Measurements from ENCODE around the gene GRAMD1A. TPM values are rescaled to one million over a fixed set of nuclear protein-coding genes. Genes with fewer than 3 reads are reported as not detected.

The GRAMD1A gene
- polyA plus RNA-seq, 6 donors from 2014 or later, result 10.4 to 29.3 (median 12.3) TPM

- no peak for DNase-seq
- peaks cover 0 to 5% (median 0%) of the 10 kb centered on the region in 3 donors for H3K27me3 Mint-ChIP-seq
- peak overlapping the region in 1 of 8 donors; percentile 5 for H3K4me3 Mint-ChIP-seq
- peaks cover 11 to 35% (median 19%) of the 10 kb centered on the region in 3 donors for H3K4me1 Mint-ChIP-seq
- peaks cover 0 to 7% (median 2%) of the 10 kb centered on the region in 7 donors for H3K9me3 Mint-ChIP-seq
- no peaks in the 10 kb centered on the region for H3K36me3 Mint-ChIP-seq
- H3K27ac Mint-ChIP-seq, result peak overlapping the region in 1 of 6 donors; percentile 33
- no peak for ATAC-seq (ENCODE audit: low read depth in 2 of 2)
Measured at GRCh38 chr19:35066121-35066520, 66.0 kb downstream of the GRAMD1A start.

DNA sequence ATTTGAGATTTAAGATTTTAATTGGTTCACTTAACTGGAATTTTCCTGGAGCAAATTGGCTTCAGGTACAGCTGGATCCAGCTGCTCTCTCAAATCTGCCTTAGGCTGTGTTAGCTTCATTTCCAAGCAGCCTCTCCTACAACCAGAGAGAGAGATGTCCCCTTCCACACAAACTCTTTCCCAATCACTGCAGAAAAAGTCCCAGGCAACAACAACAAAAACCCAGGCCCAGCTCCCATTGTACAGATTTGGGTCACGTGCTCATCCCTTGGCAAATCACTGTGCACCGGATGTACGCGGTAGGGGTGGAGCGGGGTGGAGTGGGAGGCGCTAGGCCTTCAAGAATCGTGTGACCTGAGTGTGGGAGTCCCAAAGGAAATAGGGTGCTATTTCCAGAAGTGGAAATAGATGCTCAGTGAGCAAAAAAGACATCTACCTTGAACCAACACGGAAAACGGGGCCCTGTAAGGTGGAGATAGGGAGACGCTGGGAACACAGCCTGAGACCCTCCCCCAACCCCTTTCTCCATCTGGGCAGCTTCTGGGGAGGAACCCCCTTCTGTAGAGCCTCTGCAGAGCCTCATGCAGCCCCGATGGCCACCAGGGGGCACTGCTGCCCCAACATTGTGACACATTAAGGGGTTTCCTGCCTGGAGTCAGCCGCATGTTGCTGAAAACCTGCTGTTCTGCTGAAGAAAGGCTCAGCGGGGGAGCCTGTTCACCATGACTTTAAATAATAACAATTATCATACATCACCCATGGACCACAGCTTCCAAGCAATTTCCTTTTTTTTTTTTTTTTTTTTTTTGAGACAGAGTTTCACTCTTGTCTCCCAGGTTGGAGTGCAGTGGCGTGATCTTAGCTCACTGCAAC lies 66.8 kb downstream of the GRAMD1A start:
- no peaks in the 10 kb centered on the region for H3K36me3 Mint-ChIP-seq
- H3K4me1 Mint-ChIP-seq, result peaks cover 11 to 35% (median 16%) of the 10 kb centered on the region in 3 donors
- H3K27ac Mint-ChIP-seq, result peak overlapping the region in 5 of 6 donors; percentile 47 to 89 (median 83)
- ATAC-seq (ENCODE audit: low read depth in 2 of 2) (peak; percentile 92 to 94), DNase-seq (peak; percentile 88)
- peaks cover 0 to 5% (median 0%) of the 10 kb centered on the region in 3 donors for H3K27me3 Mint-ChIP-seq
- peaks cover 0 to 7% (median 2%) of the 10 kb centered on the region in 7 donors for H3K9me3 Mint-ChIP-seq
- H3K4me3 Mint-ChIP-seq, result peak overlapping the region in 6 of 8 donors; percentile 29 to 80 (median 43)

DNA sequence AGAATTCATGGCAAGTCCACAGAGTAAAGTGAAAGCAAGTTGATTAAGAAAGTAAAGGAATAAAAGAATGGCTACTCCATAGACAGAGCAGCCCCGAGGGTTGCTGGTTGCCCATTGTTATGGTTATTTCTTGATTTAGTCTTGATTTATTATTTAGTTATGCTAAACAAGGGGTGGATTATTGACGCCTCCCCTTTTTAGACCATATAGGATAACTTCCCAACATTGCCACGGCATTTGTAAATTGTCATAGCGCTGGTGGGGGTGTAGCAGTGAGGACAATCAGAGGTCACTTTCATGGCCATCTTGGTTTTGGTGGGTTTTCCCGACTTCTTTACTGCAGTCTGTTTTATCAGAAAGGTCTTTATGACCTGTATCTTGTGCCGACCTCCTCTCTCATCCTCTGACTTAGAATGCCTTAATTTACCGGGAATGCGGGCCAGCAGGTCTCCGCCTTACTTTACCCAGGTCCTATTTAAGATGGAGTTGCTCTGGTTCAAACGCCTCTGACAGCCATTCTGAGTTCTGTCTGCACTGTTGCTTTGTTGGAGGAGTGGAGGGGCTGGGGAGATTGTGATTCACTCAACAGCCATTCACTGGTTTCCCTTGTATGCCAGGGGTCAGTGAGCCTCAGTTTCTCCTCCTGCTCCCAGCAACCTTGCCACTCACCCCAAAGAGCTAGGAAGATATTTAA lies 69.0 kb downstream of the GRAMD1A start:
- Mint-ChIP-seq H3K27me3 (peaks cover 0 to 5% (median 0%) of the 10 kb centered on the region in 3 donors), H3K36me3 (no peaks in the 10 kb centered on the region), H3K4me3 (peak overlapping the region in 1 of 8 donors; percentile 22), H3K4me1 (peaks cover 12 to 36% (median 14%) of the 10 kb centered on the region in 3 donors), H3K9me3 (peaks cover 0 to 7% (median 2%) of the 10 kb centered on the region in 7 donors), H3K27ac (peak overlapping the region in 1 of 6 donors; percentile 87)
- no peak for ATAC-seq (ENCODE audit: low read depth in 2 of 2)
- no peak for DNase-seq

- no peak for ATAC-seq (ENCODE audit: low read depth in 2 of 2)
- Mint-ChIP-seq H3K27ac (no peak overlapping the region), H3K4me1 (peaks cover 16 to 39% (median 17%) of the 10 kb centered on the region in 3 donors)
Measured at GRCh38 chr19:35069696-35070095, 69.6 kb downstream of the GRAMD1A start.

GRCh38 chr19:35070471-35070870 lies 70.3 kb downstream of the GRAMD1A start:
- Mint-ChIP-seq H3K4me3 (no peak overlapping the region), H3K4me1 (peaks cover 23 to 47% (median 25%) of the 10 kb centered on the region in 3 donors), H3K9me3 (peaks cover 0 to 7% (median 2%) of the 10 kb centered on the region in 7 donors), H3K36me3 (no peaks in the 10 kb centered on the region), H3K27me3 (no peaks in the 10 kb centered on the region), H3K27ac (no peak overlapping the region)
- no peak for DNase-seq
- no peak for ATAC-seq (ENCODE audit: low read depth in 2 of 2)

More at GRCh38 chr19:35069696-35070095, 69.6 kb downstream of the GRAMD1A start:
- H3K36me3 Mint-ChIP-seq, result no peaks in the 10 kb centered on the region
- peak overlapping the region in 1 of 8 donors; percentile 22 for H3K4me3 Mint-ChIP-seq
- peaks cover 0 to 5% (median 0%) of the 10 kb centered on the region in 3 donors for H3K27me3 Mint-ChIP-seq
- H3K9me3 Mint-ChIP-seq, result peaks cover 0 to 7% (median 2%) of the 10 kb centered on the region in 7 donors
- no peak for DNase-seq

DNA sequence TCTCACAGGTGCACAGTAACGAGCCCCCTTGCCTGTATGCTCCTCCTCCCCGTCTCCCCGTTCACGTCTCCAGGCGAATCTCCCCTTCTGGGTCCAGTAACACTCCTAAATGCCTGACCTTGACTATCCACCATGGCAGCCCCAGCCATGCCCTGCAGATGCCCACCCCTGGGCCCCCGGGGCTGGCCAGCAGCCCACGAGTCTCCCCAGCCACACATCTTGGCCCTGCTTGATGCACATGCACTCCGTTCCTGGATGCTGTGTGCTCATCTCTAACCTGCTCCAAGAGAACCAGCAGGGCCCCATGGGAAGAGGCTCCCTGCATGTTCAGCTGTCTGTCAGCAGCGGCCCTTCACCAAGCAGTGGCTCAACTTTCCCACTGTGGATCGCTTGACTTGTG lies 73.4 kb downstream of the GRAMD1A start:
- Mint-ChIP-seq H3K27ac (peak overlapping the region in 2 of 6 donors; percentile 9 to 69), H3K9me3 (peaks cover 0 to 7% (median 0%) of the 10 kb centered on the region in 7 donors), H3K4me1 (peaks cover 38 to 46% (median 42%) of the 10 kb centered on the region in 3 donors), H3K27me3 (peaks cover 0 to 5% (median 3%) of the 10 kb centered on the region in 3 donors), H3K4me3 (peak overlapping the region in 1 of 8 donors; percentile 9), H3K36me3 (no peaks in the 10 kb centered on the region)
- DNase-seq, result no peak
- no peak for ATAC-seq (ENCODE audit: low read depth in 2 of 2)

- peak overlapping the region in 1 of 8 donors; percentile 9 for H3K4me3 Mint-ChIP-seq
- H3K9me3 Mint-ChIP-seq, result peaks cover 0 to 7% (median 0%) of the 10 kb centered on the region in 7 donors
- DNase-seq (no peak), ATAC-seq (ENCODE audit: low read depth in 2 of 2) (no peak)
- H3K27ac Mint-ChIP-seq, result peak overlapping the region in 1 of 6 donors; percentile 78
- peaks cover 0 to under 1% of the 10 kb centered on the region in 2 donors for H3K36me3 Mint-ChIP-seq
- peaks cover 41 to 47% (median 43%) of the 10 kb centered on the region in 3 donors for H3K4me1 Mint-ChIP-seq
- H3K27me3 Mint-ChIP-seq, result peaks cover 0 to 5% (median 3%) of the 10 kb centered on the region in 3 donors
Measured at GRCh38 chr19:35073941-35074340, 73.8 kb downstream of the GRAMD1A start.

- Mint-ChIP-seq H3K9me3 (peaks cover 0 to 7% (median 0%) of the 10 kb centered on the region in 7 donors), H3K27me3 (peaks cover 0 to 10% (median 3%) of the 10 kb centered on the region in 3 donors), H3K4me1 (peaks cover 42 to 46% (median 44%) of the 10 kb centered on the region in 3 donors), H3K4me3 (peak overlapping the region in 5 of 8 donors; percentile 2 to 66 (median 29)), H3K27ac (peak overlapping the region in 2 of 6 donors; percentile 66 to 71), H3K36me3 (peaks cover 0 to 5% of the 10 kb centered on the region in 2 donors)
- peak; percentile 32 to 70 for ATAC-seq (ENCODE audit: low read depth in 2 of 2)
- no peak for DNase-seq
Measured at GRCh38 chr19:35074426-35075201, 74.5 kb downstream of the GRAMD1A start.

GRCh38 chr19:35075202-35076025 lies 75.3 kb downstream of the GRAMD1A start:
- peaks cover 0 to 10% (median 3%) of the 10 kb centered on the region in 3 donors for H3K27me3 Mint-ChIP-seq
- ATAC-seq (ENCODE audit: low read depth in 2 of 2), result no peak
- H3K4me1 Mint-ChIP-seq, result peaks cover 41 to 46% (median 42%) of the 10 kb centered on the region in 3 donors
- peaks cover 0 to 3% (median 0%) of the 10 kb centered on the region in 7 donors for H3K9me3 Mint-ChIP-seq
- peaks cover 0 to 5% of the 10 kb centered on the region in 2 donors for H3K36me3 Mint-ChIP-seq
- peak overlapping the region in 3 of 6 donors; percentile 55 to 76 (median 71) for H3K27ac Mint-ChIP-seq
- no peak for DNase-seq
- H3K4me3 Mint-ChIP-seq, result peak overlapping the region in 5 of 8 donors; percentile 2 to 54 (median 26)

- H3K4me1 Mint-ChIP-seq, result peaks cover 42 to 46% (median 43%) of the 10 kb centered on the region in 3 donors
- no peak for DNase-seq
- peaks cover 0 to 10% (median 3%) of the 10 kb centered on the region in 3 donors for H3K27me3 Mint-ChIP-seq
- H3K4me3 Mint-ChIP-seq, result no peak overlapping the region
- peak overlapping the region in 1 of 6 donors; percentile 63 for H3K27ac Mint-ChIP-seq
- H3K9me3 Mint-ChIP-seq, result no peaks in the 10 kb centered on the region
- ATAC-seq (ENCODE audit: low read depth in 2 of 2), result no peak
- H3K36me3 Mint-ChIP-seq, result peaks cover 0 to 5% of the 10 kb centered on the region in 2 donors
Measured at GRCh38 chr19:35076026-35076370, 75.9 kb downstream of the GRAMD1A start.
